Measurements from ENCODE around the gene COBL.

GRCh38 chr7:51280156-51280555 is 36.5 kb downstream of the COBL start:
- TF ChIP-seq CTCF (IDR thresholded peaks at IDR 0.05 in 2 of 3, conservative IDR thresholded peaks at IDR 0.05 in 1 of 3; ENCODE audit: insufficient read depth in 2 of 3, low read depth in 1 of 3, low read length in 3 of 3) (no peak), GTF3C2 (IDR thresholded peaks at IDR 0.05; ENCODE audit: borderline replicate concordance, extremely low read depth, insufficient read length) (no peak), GATA2 (CRISPR knock-in tag; IDR thresholded peaks at IDR 0.05) (no peak), ZNF224 (CRISPR knock-in tag; IDR thresholded peaks at IDR 0.05) (no peak), TAF1 (IDR thresholded peaks at IDR 0.05; ENCODE audit: control insufficient read depth, extremely low read depth, insufficient read depth, low read length, severe bottlenecking) (no peak)
- TF ChIP-seq, protein P1, sequence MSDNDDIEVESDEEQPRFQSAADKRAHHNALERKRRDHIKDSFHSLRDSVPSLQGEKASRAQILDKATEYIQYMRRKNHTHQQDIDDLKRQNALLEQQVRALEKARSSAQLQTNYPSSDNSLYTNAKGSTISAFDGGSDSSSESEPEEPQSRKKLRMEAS (CRISPR knock-in tag; IDR thresholded peaks at IDR 0.05): no peak
